ENCODE results near the gene EPHB1. TPM values are rescaled to one million over a fixed set of nuclear protein-coding genes. Genes with fewer than 3 reads are reported as not detected.

The EPHB1 gene
- total and polyA plus RNA-seq, 2 experiments from 2014 or later = 0.45 to 1.7 TPM

GRCh38 chr3:135141160-135141559, 346.1 kb downstream of the EPHB1 start:
- no peaks in the 10 kb centered on the region for H3K4me1 ChIP-seq (ENCODE audit: low read depth)
- no peak for TF ChIP-seq CTCF (IDR thresholded peaks at IDR 0.05; ENCODE audit: low read depth, low read length)
- H3K9me3 ChIP-seq (ENCODE audit: low read depth) = no peaks in the 10 kb centered on the region
- DNase-seq (ENCODE audit: low read depth in 1 of 2, low spot score in 1 of 2) = no peak
- no peak overlapping the region for H3K27ac ChIP-seq
- peaks cover 3% of the 10 kb centered on the region for H3K27me3 ChIP-seq
- no peak overlapping the region for H3K4me3 ChIP-seq
- no peaks in the 10 kb centered on the region for H3K36me3 ChIP-seq

- H3K4me3 ChIP-seq = no peak overlapping the region
- H3K27me3 ChIP-seq = peaks cover 3% of the 10 kb centered on the region
- TF ChIP-seq CTCF (IDR thresholded peaks at IDR 0.05; ENCODE audit: low read depth, low read length) = no peak
- DNase-seq (ENCODE audit: low read depth in 1 of 2, low spot score in 1 of 2) = no peak
- no peak overlapping the region for H3K27ac ChIP-seq
- no peaks in the 10 kb centered on the region for H3K4me1 ChIP-seq (ENCODE audit: low read depth)
- H3K9me3 ChIP-seq (ENCODE audit: low read depth) = no peaks in the 10 kb centered on the region
- no peaks in the 10 kb centered on the region for H3K36me3 ChIP-seq
Measured at GRCh38 chr3:135141672-135142071, 346.6 kb downstream of the EPHB1 start.

- H3K27me3 ChIP-seq = peaks cover 3% of the 10 kb centered on the region
- H3K36me3 ChIP-seq = no peaks in the 10 kb centered on the region
- H3K4me1 ChIP-seq (ENCODE audit: low read depth) = no peaks in the 10 kb centered on the region
- no peaks in the 10 kb centered on the region for H3K9me3 ChIP-seq (ENCODE audit: low read depth)
- DNase-seq (ENCODE audit: low read depth in 1 of 2, low spot score in 1 of 2) = no peak
- no peak for TF ChIP-seq CTCF (IDR thresholded peaks at IDR 0.05; ENCODE audit: low read depth, low read length)
- H3K4me3 ChIP-seq = no peak overlapping the region
- no peak overlapping the region for H3K27ac ChIP-seq
Measured at GRCh38 chr3:135142530-135142929, 347.5 kb downstream of the EPHB1 start.

GRCh38 chr3:135143474-135143873, 348.4 kb downstream of the EPHB1 start:
- no peak overlapping the region for H3K27ac ChIP-seq
- H3K9me3 ChIP-seq (ENCODE audit: low read depth) = no peaks in the 10 kb centered on the region
- DNase-seq (ENCODE audit: low read depth in 1 of 2, low spot score in 1 of 2) = no peak
- no peak overlapping the region for H3K4me3 ChIP-seq
- H3K4me1 ChIP-seq (ENCODE audit: low read depth) = no peaks in the 10 kb centered on the region
- H3K36me3 ChIP-seq = no peaks in the 10 kb centered on the region
- no peak for TF ChIP-seq CTCF (IDR thresholded peaks at IDR 0.05; ENCODE audit: low read depth, low read length)
- peaks cover 5% of the 10 kb centered on the region for H3K27me3 ChIP-seq

GRCh38 chr3:135145581-135145980, 350.5 kb downstream of the EPHB1 start:
- no peak for TF ChIP-seq CTCF (IDR thresholded peaks at IDR 0.05; ENCODE audit: low read depth, low read length)

GRCh38 chr3:135147657-135148056, 352.6 kb downstream of the EPHB1 start:
- Histone ChIP-seq H3K36me3 (no peaks in the 10 kb centered on the region), H3K27me3 (peaks cover 16% of the 10 kb centered on the region), H3K27ac (no peak overlapping the region), H3K9me3 (ENCODE audit: low read depth) (no peaks in the 10 kb centered on the region), H3K4me1 (ENCODE audit: low read depth) (no peaks in the 10 kb centered on the region), H3K4me3 (no peak overlapping the region)
- no peak for TF ChIP-seq CTCF (IDR thresholded peaks at IDR 0.05; ENCODE audit: low read depth, low read length)
- DNase-seq (ENCODE audit: low read depth in 1 of 2, low spot score in 1 of 2) = no peak

More at GRCh38 chr3:135145581-135145980, 350.5 kb downstream of the EPHB1 start:
- Histone ChIP-seq H3K4me3 (no peak overlapping the region), H3K36me3 (no peaks in the 10 kb centered on the region), H3K9me3 (ENCODE audit: low read depth) (no peaks in the 10 kb centered on the region), H3K27ac (no peak overlapping the region), H3K4me1 (ENCODE audit: low read depth) (no peaks in the 10 kb centered on the region), H3K27me3 (peaks cover 16% of the 10 kb centered on the region)
- DNase-seq (ENCODE audit: low read depth in 1 of 2, low spot score in 1 of 2) = no peak

Data from cardiac muscle cell (in vitro differentiated cells and primary cell).